A673 (cell line): ENCODE data around the gene BLOC1S6. TPM values are rescaled to one million over a fixed set of nuclear protein-coding genes. Genes with fewer than 3 reads are reported as not detected.

ENCODE experiments used
- BruUV-seq: library from RNA; stranded (reverse); fragments of 400-500 nt; replicated peaks from 2 replicates; lab custom pipeline; 2021; lab: Mats Ljungman, UMichigan
- CTCF ChIA-PET: fragments of 300-600 bp; sonication (Branson Sonifier 250); formaldehyde crosslinking; loops from one replicate; lab custom pipeline; 2022; ENCODE audit warnings: antibody characterized with exemption; lab: Charles Lee
- POLR2A ChIA-PET: fragments of 300-600 bp; sonication (Branson Sonifier 250); formaldehyde crosslinking; loops from one replicate; lab custom pipeline; 2022; ENCODE audit warnings: antibody characterized with exemption; ENCODE audit not compliant: low non-redundant PET; lab: Charles Lee
- DNase-seq: peaks from one replicate; pipeline ENCODE4 v3.0.0-alpha.2; 2015; ENCODE audit warnings: low spot score
- H3K27ac ChIP-seq: fragments of 200-600 bp; sonication (generic); 2 replicates; pipeline ENCODE4 v1.5.1; 2016; ENCODE audit warnings: mixed run types, low read depth, mild to moderate bottlenecking, mixed read lengths, antibody characterized with exemption, low read length; ENCODE audit not compliant: poor library complexity, severe bottlenecking
- H3K27me3 ChIP-seq: fragments of 200-600 bp; sonication (generic); replicated peaks from 2 replicates; pipeline ENCODE4 v1.6.1; 2017; ENCODE audit warnings: mixed run types, low read depth, mild to moderate bottlenecking, mixed read lengths, antibody characterized with exemption, low read length; ENCODE audit not compliant: insufficient read depth, poor library complexity
- H3K36me3 ChIP-seq: fragments of 200-600 bp; sonication (generic); 2 replicates; pipeline ENCODE4 v1.6.1; 2016; ENCODE audit warnings: mixed run types, mild to moderate bottlenecking, mixed read lengths, antibody characterized with exemption, low read length; ENCODE audit not compliant: insufficient read depth, poor library complexity, severe bottlenecking
- H3K4me1 ChIP-seq: fragments of 200-600 bp; sonication (generic); 2 replicates; pipeline ENCODE4 v1.6.1; 2017; ENCODE audit warnings: mixed run types, mild to moderate bottlenecking, mixed read lengths, antibody characterized with exemption, low read length; ENCODE audit not compliant: insufficient read depth, poor library complexity, severe bottlenecking
- H3K4me3 ChIP-seq: fragments of 200-600 bp; sonication (generic); 2 replicates; pipeline ENCODE4 v1.5.1; 2016; ENCODE audit warnings: low read depth, mixed run types, mild to moderate bottlenecking, mixed read lengths, low read length; ENCODE audit not compliant: poor library complexity, severe bottlenecking
- H3K9me3 ChIP-seq: fragments of 200-600 bp; sonication (generic); 2 replicates; pipeline ENCODE4 v1.6.1; 2016; ENCODE audit warnings: mixed run types, low read depth, mild to moderate bottlenecking, mixed read lengths, antibody characterized with exemption, low read length; ENCODE audit not compliant: poor library complexity, severe bottlenecking
- EZH2 ChIP-seq: fragments of 200-600 bp; sonication (generic); IDR thresholded peaks from 2 replicates; pipeline ENCODE4 v1.6.1; 2017; ENCODE audit warnings: borderline replicate concordance, low read depth, mild to moderate bottlenecking, mixed read lengths, antibody characterized with exemption, low read length; ENCODE audit not compliant: poor library complexity, severe bottlenecking
- intact Hi-C: fragments of 100-400 bp; cut with micrococcal nuclease; formaldehyde crosslinking; loops from one replicate; pipeline ENCODE4 v1.10.0; 2022; ENCODE audit not compliant: unreplicated experiment
- total RNA-seq: library from RNA; stranded (reverse); gene quantifications from 2 replicates; pipeline ENCODE4 v1.2.3, GENCODE V29; 2021
- TF ChIP-seq, protein P1 (sequence below): fragments of 300-800, 200-600 bp; sonication (generic); conservative IDR thresholded peaks from 2 replicates; pipeline ENCODE4 v1.5.1; 2017; ENCODE audit warnings: low read depth, mild to moderate bottlenecking, antibody characterized with exemption, low read length, moderate library complexity, mixed read lengths

BLOC1S6 gene
- total RNA-seq, 1 experiment from 2014 or later, result 55.6 TPM

DNA sequence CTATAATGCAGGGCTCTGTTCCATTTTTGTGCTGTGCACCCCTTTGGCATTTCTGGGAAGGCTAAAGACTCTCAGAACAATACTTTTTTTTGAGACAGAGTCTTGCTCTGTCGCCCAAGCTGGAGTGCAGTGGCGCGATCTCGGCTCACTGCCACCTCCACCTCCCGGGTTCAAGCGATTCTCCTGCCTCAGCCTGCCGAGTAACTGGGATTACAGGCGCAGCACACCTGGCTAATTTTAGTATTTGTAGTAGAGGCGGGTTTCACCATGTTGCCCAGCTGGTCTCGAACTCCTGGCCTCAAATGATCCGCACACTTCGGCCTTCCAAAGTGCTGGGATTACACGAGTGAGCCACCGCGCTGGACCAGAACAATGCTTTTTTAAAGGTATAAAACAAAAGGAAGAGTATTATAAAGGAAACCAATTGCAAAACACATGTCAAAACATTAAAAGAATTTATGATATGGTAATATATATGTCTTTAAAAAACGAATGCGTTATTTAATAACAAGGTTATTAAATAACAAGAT is 48.6 kb downstream of the BLOC1S6 start:
- Histone ChIP-seq H3K36me3 (no peaks in the 10 kb centered on the region), H3K4me3 (peak overlapping the region; percentile 70), H3K27ac (no peak overlapping the region), H3K9me3 (no peaks in the 10 kb centered on the region), H3K4me1 (peaks cover 17% of the 10 kb centered on the region), H3K27me3 (no peaks in the 10 kb centered on the region)
- no TSS peak for BruUV-seq
- DNase-seq, result no peak
- no peak for TF ChIP-seq EZH2
- TF ChIP-seq, protein P1, sequence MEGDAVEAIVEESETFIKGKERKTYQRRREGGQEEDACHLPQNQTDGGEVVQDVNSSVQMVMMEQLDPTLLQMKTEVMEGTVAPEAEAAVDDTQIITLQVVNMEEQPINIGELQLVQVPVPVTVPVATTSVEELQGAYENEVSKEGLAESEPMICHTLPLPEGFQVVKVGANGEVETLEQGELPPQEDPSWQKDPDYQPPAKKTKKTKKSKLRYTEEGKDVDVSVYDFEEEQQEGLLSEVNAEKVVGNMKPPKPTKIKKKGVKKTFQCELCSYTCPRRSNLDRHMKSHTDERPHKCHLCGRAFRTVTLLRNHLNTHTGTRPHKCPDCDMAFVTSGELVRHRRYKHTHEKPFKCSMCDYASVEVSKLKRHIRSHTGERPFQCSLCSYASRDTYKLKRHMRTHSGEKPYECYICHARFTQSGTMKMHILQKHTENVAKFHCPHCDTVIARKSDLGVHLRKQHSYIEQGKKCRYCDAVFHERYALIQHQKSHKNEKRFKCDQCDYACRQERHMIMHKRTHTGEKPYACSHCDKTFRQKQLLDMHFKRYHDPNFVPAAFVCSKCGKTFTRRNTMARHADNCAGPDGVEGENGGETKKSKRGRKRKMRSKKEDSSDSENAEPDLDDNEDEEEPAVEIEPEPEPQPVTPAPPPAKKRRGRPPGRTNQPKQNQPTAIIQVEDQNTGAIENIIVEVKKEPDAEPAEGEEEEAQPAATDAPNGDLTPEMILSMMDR, result no peak
- ChIA-PET POLR2A (no interaction called here), CTCF (no interaction called here)
- intact Hi-C loops, result no loop called here

- ChIA-PET CTCF (interaction anchor here (0.8 kb wide), 1 partner anchor 48 kb away, joined by 4 read pairs; no protein-coding TSS in a partner anchor), POLR2A (no interaction called here)
- Histone ChIP-seq H3K9me3 (no peaks in the 10 kb centered on the region), H3K4me3 (peak overlapping the region; percentile 17), H3K36me3 (no peaks in the 10 kb centered on the region), H3K27me3 (no peaks in the 10 kb centered on the region), H3K4me1 (peaks cover 22% of the 10 kb centered on the region), H3K27ac (peak overlapping the region; percentile 93)
- no TSS peak for BruUV-seq
- intact Hi-C loops, result no loop called here
- no peak for DNase-seq
- TF ChIP-seq EZH2, result no peak
- TF ChIP-seq, protein P1, result no peak
Observed at GRCh38 chr15:45637141-45637540, 50.0 kb downstream of the BLOC1S6 start.

DNA sequence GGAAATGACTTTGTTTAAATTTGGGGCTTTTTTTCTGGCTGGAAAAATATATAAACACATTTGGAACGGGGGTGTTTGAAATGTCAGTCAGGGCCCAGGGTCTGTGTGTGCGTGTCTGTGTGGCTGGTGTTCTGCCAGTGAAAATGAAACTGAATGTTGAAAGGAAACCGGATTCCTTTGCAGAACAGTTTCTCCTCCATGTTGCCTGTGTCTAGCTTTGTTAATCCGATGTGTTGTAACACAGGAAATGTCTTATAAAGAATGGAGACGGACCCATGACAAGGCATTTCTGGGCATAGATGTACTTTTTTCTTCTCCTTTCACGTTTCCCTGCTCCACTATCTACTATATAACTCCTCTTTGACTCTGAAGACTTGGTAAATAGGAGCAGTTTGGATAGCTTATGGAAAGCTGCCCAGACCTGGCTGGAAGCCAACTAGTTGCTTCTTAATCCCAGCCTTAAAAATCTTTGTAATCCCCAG is 50.4 kb downstream of the BLOC1S6 start:
- peak overlapping the region; percentile 93 for H3K27ac ChIP-seq
- H3K27me3 ChIP-seq, result no peaks in the 10 kb centered on the region
- POLR2A ChIA-PET, result no interaction called here
- BruUV-seq, result TSS peak; percentile 53
- peak overlapping the region; percentile 17 for H3K4me3 ChIP-seq
- DNase-seq, result peak; percentile 87
- intact Hi-C loops, result no loop called here
- CTCF ChIA-PET, result interaction anchor here (0.8 kb wide), 1 partner anchor 49 kb away, joined by 4 read pairs; no protein-coding TSS in a partner anchor
- no peaks in the 10 kb centered on the region for H3K9me3 ChIP-seq
- TF ChIP-seq, protein P1, result no peak
- no peak for TF ChIP-seq EZH2
- no peaks in the 10 kb centered on the region for H3K36me3 ChIP-seq
- H3K4me1 ChIP-seq, result peaks cover 22% of the 10 kb centered on the region
